Activated CD4-positive, CD25-positive, alpha-beta regulatory T cell treated with anti-CD3 and anti-CD28 coated beads, Interleukin-2, amount 50 U/mL, for 24 hours (primary cell): ENCODE results near the gene RBPJL.

Source experiments
- ATAC-seq, 2 donors: fragments of 150-1000 bp; cut with Tn5 transposase; one replicate each; pipeline ENCODE4 v1.10.0; 2021; ENCODE audit warnings: mild to moderate bottlenecking in 1 of 2, moderate library complexity in 1 of 2

The RBPJL gene

GRCh38 chr20:45317826-45318225, 11.2 kb downstream of the RBPJL start:
- no peak for ATAC-seq

- no peak for ATAC-seq
These were observed 11.8 kb downstream of the RBPJL start for GRCh38 chr20:45318386-45318939.

- ATAC-seq, result no peak
These were observed 12.3 kb downstream of the RBPJL start for GRCh38 chr20:45318948-45319347.

- peak; percentile 61 to 80 for ATAC-seq
These were observed 14.4 kb downstream of the RBPJL start for GRCh38 chr20:45320948-45321595.

GRCh38 chr20:45322952-45323383, 16.3 kb downstream of the RBPJL start:
- ATAC-seq, result no peak

- no peak for ATAC-seq
These were observed 17.1 kb downstream of the RBPJL start for GRCh38 chr20:45323731-45324130.

- ATAC-seq, result no peak
These were observed 18.7 kb downstream of the RBPJL start for GRCh38 chr20:45325371-45325770.

GRCh38 chr20:45328451-45328850, 21.8 kb downstream of the RBPJL start:
- ATAC-seq, result no peak

GRCh38 chr20:45329497-45330319, 23.1 kb downstream of the RBPJL start:
- ATAC-seq, result no peak

- ATAC-seq, result no peak
These were observed 23.8 kb downstream of the RBPJL start for GRCh38 chr20:45330476-45330875.

GRCh38 chr20:45336530-45337366, 30.1 kb downstream of the RBPJL start:
- no peak for ATAC-seq

GRCh38 chr20:45337367-45338120, 30.9 kb downstream of the RBPJL start:
- no peak for ATAC-seq

GRCh38 chr20:45338121-45339030, 31.7 kb downstream of the RBPJL start:
- ATAC-seq, result no peak

GRCh38 chr20:45339084-45339483, 32.4 kb downstream of the RBPJL start:
- ATAC-seq, result no peak

- no peak for ATAC-seq
These were observed 33.2 kb downstream of the RBPJL start for GRCh38 chr20:45339799-45340198.

GRCh38 chr20:45340236-45340847, 33.7 kb downstream of the RBPJL start:
- ATAC-seq, result no peak

- no peak for ATAC-seq
These were observed 34.3 kb downstream of the RBPJL start for GRCh38 chr20:45340951-45341350.

GRCh38 chr20:45341579-45341938, 34.9 kb downstream of the RBPJL start:
- ATAC-seq, result no peak

GRCh38 chr20:45341939-45342854, 35.6 kb downstream of the RBPJL start:
- ATAC-seq, result no peak
